Measurements from ENCODE around the gene CPT1C. TPM values are rescaled to one million over a fixed set of nuclear protein-coding genes. Genes with fewer than 3 reads are reported as not detected.

The CPT1C gene
- total and polyA plus RNA-seq, 2 donors (not counting 1 experiment from before 2014, with no cell fraction given) = 0.30 to 1.7 TPM

GRCh38 chr19:49763230-49763629, 72.3 kb downstream of the CPT1C start, which contains the start of gene TSKS:
TSKS (minus strand) TSS chr19:49763306; CDS start chr19:49763247, 59 bp downstream.
- ChIA-PET CTCF (interaction anchor here (0.7 kb wide), 1 partner anchor 89 kb away, joined by 3 read pairs; no protein-coding TSS in a partner anchor), POLR2A (no interaction called here)
- no peaks in the 10 kb centered on the region for H3K9me3 ChIP-seq (ENCODE audit: control extremely low read depth in 1 of 3, control insufficient read depth in 2 of 3, insufficient read depth in 1 of 3, low read length in 2 of 3)
- H3K27ac ChIP-seq (ENCODE audit: low read length in 2 of 2) = no peak within 1 kb of the TSS
- no peak within 1 kb of the TSS for H3K9ac ChIP-seq (ENCODE audit: low read length)
- no peak within 1 kb of the TSS for H3K4me3 ChIP-seq (ENCODE audit: control extremely low read depth in 1 of 5, extremely low read depth in 1 of 5, insufficient read depth in 1 of 5, low read depth in 2 of 5, low read length in 4 of 5)
- Mint-ChIP-seq H3K27me3 (no peaks in the 10 kb centered on the region), H3K27ac (no peak within 1 kb of the TSS), H3K4me3 (no peak within 1 kb of the TSS), H3K4me1 (peaks cover 19% of the 10 kb centered on the region), H3K9me3 (ENCODE audit: insufficient read depth) (no peaks in the 10 kb centered on the region)
- H3K4me2 ChIP-seq (replicated peaks; ENCODE audit: low read depth, low read length, poor library complexity, severe bottlenecking) = no peak within 1 kb of the TSS
- intact Hi-C loops (cut with micrococcal nuclease) = no loop called here
- peaks cover 14% of the 10 kb centered on the region for H3K79me2 ChIP-seq (ENCODE audit: control insufficient read depth, insufficient read depth, low read length)
- H2AFZ ChIP-seq (ENCODE audit: insufficient read depth, low read depth, low read length, poor library complexity, severe bottlenecking) = peak within 1 kb of the TSS; percentile 38
- ATAC-seq (ENCODE audit: low read depth) = no peak
- peaks cover 0 to 3% (median 0%) of the 10 kb centered on the region in 4 experiments for H3K27me3 ChIP-seq (replicated peaks in 1 of 4; ENCODE audit: control extremely low read depth in 1 of 4, control insufficient read depth in 3 of 4, insufficient read depth in 4 of 4, low read length in 3 of 4)
- no peaks in the 10 kb centered on the region for H3K36me3 ChIP-seq (replicated peaks in 1 of 2; ENCODE audit: control extremely low read depth in 1 of 2, control insufficient read depth in 1 of 2, extremely low read depth in 1 of 2, insufficient read depth in 2 of 2, low read length in 1 of 2)
- no peak for DNase-seq
- TF ChIP-seq CTCF (IDR thresholded peaks at IDR 0.05) (no peak), EZH2 (IDR thresholded peaks at IDR 0.05; ENCODE audit: borderline replicate concordance, insufficient read depth, low read depth, low read length, poor library complexity, severe bottlenecking) (no peak)
- peaks cover 13 to 19% of the 10 kb centered on the region in 2 donors for H3K4me1 ChIP-seq (ENCODE audit: control insufficient read depth in 2 of 2, insufficient read depth in 2 of 2, low read length in 2 of 2)
- peaks cover 10% of the 10 kb centered on the region for H4K20me1 ChIP-seq (ENCODE audit: control insufficient read depth, insufficient read depth, low read length, poor library complexity, severe bottlenecking)
- 90% methylated on average over 6 of the region's 6 CpGs for whole genome bisulfite sequencing (ENCODE audit: insufficient coverage)

Small RNAs within 50 kb of the gene (small RNA-seq; reads per million reads assigned to genes)
- not detected for gene MIR5088 (ENCODE audit: insufficient read length, low read depth, low replicate concordance)

Other genes starting within 250 kb of the CPT1C start
- gene SLC17A7, start 249.6 kb upstream of the CPT1C start, total RNA-seq = 0.29 and 0.89 TPM in 2 replicates
- gene SLC17A7, start 249.6 kb upstream of the CPT1C start, polyA plus RNA-seq = 0.40 and 0.60 TPM in 2 replicates
- gene PIH1D1, start 239.3 kb upstream of the CPT1C start, total RNA-seq = 168 and 184 TPM in 2 replicates
- 158 and 170 TPM in 2 replicates for gene PIH1D1, start 239.3 kb upstream of the CPT1C start, polyA plus RNA-seq
- 65.8 and 73.6 TPM in 2 replicates for gene ALDH16A1, start 237.9 kb upstream of the CPT1C start, total RNA-seq
- gene ALDH16A1, start 237.9 kb upstream of the CPT1C start, polyA plus RNA-seq = 105 and 202 TPM in 2 replicates
- gene FLT3LG, start 216.9 kb upstream of the CPT1C start, total RNA-seq = 27.8 and 31.0 TPM in 2 replicates
- gene FLT3LG, start 216.9 kb upstream of the CPT1C start, polyA plus RNA-seq = 49.8 and 52.6 TPM in 2 replicates
- gene RPL13A, start 203.5 kb upstream of the CPT1C start, total RNA-seq = 5,221 and 5,457 TPM in 2 replicates
- gene RPL13A, start 203.5 kb upstream of the CPT1C start, polyA plus RNA-seq = 4,869 and 6,298 TPM in 2 replicates
- gene RPS11, start 194.7 kb upstream of the CPT1C start, total RNA-seq = 3,882 and 4,227 TPM in 2 replicates
- gene RPS11, start 194.7 kb upstream of the CPT1C start, polyA plus RNA-seq = 8,349 and 12,912 TPM in 2 replicates
- gene FCGRT, start 178.5 kb upstream of the CPT1C start, total RNA-seq = 44.7 and 50.4 TPM in 2 replicates
- gene FCGRT, start 178.5 kb upstream of the CPT1C start, polyA plus RNA-seq = 41.5 and 43.2 TPM in 2 replicates
- 2.2 and 4.1 TPM in 2 replicates for gene RCN3, start 163.1 kb upstream of the CPT1C start, total RNA-seq
- 1.8 and 3.1 TPM in 2 replicates for gene RCN3, start 163.1 kb upstream of the CPT1C start, polyA plus RNA-seq
- 55.5 and 65.2 TPM in 2 replicates for gene NOSIP, start 110.6 kb upstream of the CPT1C start, total RNA-seq
- gene NOSIP, start 110.6 kb upstream of the CPT1C start, polyA plus RNA-seq = 110 and 135 TPM in 2 replicates
- 3.0 and 4.4 TPM in 2 replicates for gene PRRG2, start 109.8 kb upstream of the CPT1C start, total RNA-seq
- gene PRRG2, start 109.8 kb upstream of the CPT1C start, polyA plus RNA-seq = 1.1 TPM in 2 replicates
- gene PRR12, start 99.9 kb upstream of the CPT1C start, total RNA-seq = 70.7 and 72.3 TPM in 2 replicates
- gene PRR12, start 99.9 kb upstream of the CPT1C start, polyA plus RNA-seq = 5.2 and 8.4 TPM in 2 replicates
- 5.6 and 6.3 TPM in 2 replicates for gene RRAS, start 51.0 kb upstream of the CPT1C start, total RNA-seq
- 12.3 and 21.0 TPM in 2 replicates for gene RRAS, start 51.0 kb upstream of the CPT1C start, polyA plus RNA-seq
- 64.3 and 68.3 TPM in 2 replicates for gene SCAF1, start 48.9 kb upstream of the CPT1C start, total RNA-seq
- gene SCAF1, start 48.9 kb upstream of the CPT1C start, polyA plus RNA-seq = 17.1 and 20.2 TPM in 2 replicates
- 233 and 251 TPM in 2 replicates for gene IRF3, start 25.3 kb upstream of the CPT1C start, total RNA-seq
- 237 and 262 TPM in 2 replicates for gene IRF3, start 25.3 kb upstream of the CPT1C start, polyA plus RNA-seq
- 17.3 and 22.1 TPM in 2 replicates for gene BCL2L12, start 25.2 kb upstream of the CPT1C start, total RNA-seq
- 13.0 and 19.9 TPM in 2 replicates for gene BCL2L12, start 25.2 kb upstream of the CPT1C start, polyA plus RNA-seq
- 175 TPM in 2 replicates for gene PRMT1, start 13.8 kb upstream of the CPT1C start, total RNA-seq
- gene PRMT1, start 13.8 kb upstream of the CPT1C start, polyA plus RNA-seq = 255 and 310 TPM in 2 replicates
- gene ADM5, start 1.5 kb upstream of the CPT1C start, total RNA-seq = 5.6 and 8.8 TPM in 2 replicates
- 8.4 and 15.3 TPM in 2 replicates for gene ADM5, start 1.5 kb upstream of the CPT1C start, polyA plus RNA-seq
- 0.15 and 0.56 TPM in 2 replicates for gene TSKS, start 72.2 kb downstream of the CPT1C start, total RNA-seq
- 0.18 and 1.4 TPM in 2 replicates for gene TSKS, start 72.2 kb downstream of the CPT1C start, polyA plus RNA-seq
- gene AP2A1, start 75.9 kb downstream of the CPT1C start, total RNA-seq = 56.9 and 62.4 TPM in 2 replicates
- 48.4 and 49.2 TPM in 2 replicates for gene AP2A1, start 75.9 kb downstream of the CPT1C start, polyA plus RNA-seq
- 31.5 and 36.7 TPM in 2 replicates for gene FUZ, start 122.2 kb downstream of the CPT1C start, total RNA-seq
- gene FUZ, start 122.2 kb downstream of the CPT1C start, polyA plus RNA-seq = 30.2 and 31.7 TPM in 2 replicates
- gene MED25, start 127.2 kb downstream of the CPT1C start, total RNA-seq = 123 and 126 TPM in 2 replicates
- gene MED25, start 127.2 kb downstream of the CPT1C start, polyA plus RNA-seq = 83.0 and 93.0 TPM in 2 replicates
- gene PTOV1, start 160.0 kb downstream of the CPT1C start, total RNA-seq = 225 and 230 TPM in 2 replicates
- 144 and 171 TPM in 2 replicates for gene PTOV1, start 160.0 kb downstream of the CPT1C start, polyA plus RNA-seq
- gene PNKP, start 176.5 kb downstream of the CPT1C start, total RNA-seq = 273 and 274 TPM in 2 replicates
- 173 and 179 TPM in 2 replicates for gene PNKP, start 176.5 kb downstream of the CPT1C start, polyA plus RNA-seq
- 23.0 and 25.2 TPM in 2 replicates for gene AKT1S1, start 186.2 kb downstream of the CPT1C start, total RNA-seq
- 15.9 and 16.6 TPM in 2 replicates for gene AKT1S1, start 186.2 kb downstream of the CPT1C start, polyA plus RNA-seq
- gene TBC1D17, start 186.6 kb downstream of the CPT1C start, total RNA-seq = 94.3 and 98.7 TPM in 2 replicates
- gene TBC1D17, start 186.6 kb downstream of the CPT1C start, polyA plus RNA-seq = 85.7 and 89.0 TPM in 2 replicates
- 3.1 and 3.9 TPM in 2 replicates for gene IL4I1, start 205.8 kb downstream of the CPT1C start, total RNA-seq
- gene IL4I1, start 205.8 kb downstream of the CPT1C start, polyA plus RNA-seq = 0.48 and 0.71 TPM in 2 replicates
- gene ATF5, start 238.1 kb downstream of the CPT1C start, total RNA-seq = 37.6 and 38.5 TPM in 2 replicates
- gene ATF5, start 238.1 kb downstream of the CPT1C start, polyA plus RNA-seq = 9.0 and 16.0 TPM in 2 replicates
- gene NUP62, start 238.4 kb downstream of the CPT1C start, total RNA-seq = 75.7 and 81.7 TPM in 2 replicates
- gene NUP62, start 238.4 kb downstream of the CPT1C start, polyA plus RNA-seq = 14.9 and 25.2 TPM in 2 replicates